Endothelial cell of umbilical vein (primary cell): ENCODE results near the gene RAP1GAP. TPM values are rescaled to one million over a fixed set of nuclear protein-coding genes. Genes with fewer than 3 reads are reported as not detected.

ENCODE experiments used
- BruUV-seq: library from RNA; stranded (reverse); fragments of 400-500 nt; replicated peaks from 2 replicates; lab custom pipeline; 2021; lab: Mats Ljungman, UMichigan
- CTCF ChIA-PET: fragments of 300-600, 350-600 bp; sonication (Branson Sonifier 250); formaldehyde crosslinking; loops from one replicate; lab custom pipeline; 2021; ENCODE audit warnings: antibody characterized with exemption, inconsistent platforms; lab: Charles Lee
- POLR2A ChIA-PET: fragments of 300-600, 350-600 bp; sonication (Branson Sonifier 250); formaldehyde crosslinking; loops from one replicate; lab custom pipeline; 2021; ENCODE audit warnings: antibody characterized with exemption, inconsistent platforms; lab: Charles Lee
- DNase-seq: peaks from one replicate; pipeline ENCODE4 v3.0.0-alpha.2; 2011; ENCODE audit warnings: low read depth, low spot score
- FAIRE-seq: peaks from 2 replicates; lab custom pipeline; 2011; peaks lifted over from hg19 to GRCh38; lab: Jason Lieb, UNC
- H2AFZ ChIP-seq: 2 replicates; pipeline ENCODE4 v1.6.0; 2012; ENCODE audit warnings: low read depth, low read length, control low read depth, inconsistent platforms
- H3K27ac ChIP-seq: 2 replicates; pipeline ENCODE4 v1.5.1; 2011; ENCODE audit warnings: low read depth, mild to moderate bottlenecking, control low read depth, low read length, moderate library complexity; ENCODE audit not compliant: insufficient read depth
- H3K27me3 ChIP-seq, 2 experiments: 2 replicates each; pipeline versions ENCODE4 v1.6.0 to v1.6.1; 2011; ENCODE audit warnings: low read length in 2 of 2, mixed read lengths in 1 of 2; ENCODE audit not compliant: control insufficient read depth in 2 of 2, insufficient read depth in 2 of 2
- H3K36me3 ChIP-seq, 2 experiments: 2 replicates in 1 of 2; 3 replicates in 1 of 2; pipeline ENCODE4 v1.5.1; 2011; ENCODE audit warnings: low read length in 2 of 2, mild to moderate bottlenecking in 1 of 2, moderate library complexity in 1 of 2; ENCODE audit not compliant: control insufficient read depth in 2 of 2, insufficient read depth in 2 of 2; ENCODE audit errors: extremely low read depth in 1 of 2
- H3K4me1 ChIP-seq: 3 replicates; pipeline ENCODE4 v1.5.1; 2011; ENCODE audit warnings: mild to moderate bottlenecking, low read length; ENCODE audit not compliant: control insufficient read depth, insufficient read depth; ENCODE audit errors: extremely low read depth
- H3K4me2 ChIP-seq: 2 replicates; pipeline ENCODE4 v1.6.1; 2011; ENCODE audit warnings: low read length, control low read depth, mixed read lengths; ENCODE audit not compliant: insufficient read depth
- H3K4me3 ChIP-seq, 3 experiments: fragments of 200-600 bp in 1 of 3; sonication (generic), shearing (Covaris generic) in 1 of 3; replicated peaks in 1 of 3; 2 replicates each; pipeline ENCODE4 v1.5.1; 2011 to 2016; ENCODE audit warnings: control low read depth in 3 of 3, low read length in 3 of 3, mild to moderate bottlenecking in 2 of 3, inconsistent platforms in 1 of 3, low read depth in 1 of 3, moderate library complexity in 1 of 3; ENCODE audit not compliant: insufficient read depth in 1 of 3
- H3K79me2 ChIP-seq: 2 replicates; pipeline ENCODE4 v1.6.0; 2012; ENCODE audit warnings: low read length, inconsistent platforms; ENCODE audit not compliant: control insufficient read depth, insufficient read depth
- H3K9ac ChIP-seq: replicated peaks from 2 replicates; pipeline ENCODE3; 2011; ENCODE audit warnings: low read length, control low read depth; ENCODE audit not compliant: insufficient read depth; ENCODE audit errors: extremely low read depth
- H3K9me1 ChIP-seq: replicated peaks from 3 replicates; pipeline ENCODE4 v1.6.0; 2011; ENCODE audit warnings: mild to moderate bottlenecking, low read length; ENCODE audit not compliant: control insufficient read depth, insufficient read depth; ENCODE audit errors: extremely low read depth
- H3K9me3 ChIP-seq: replicated peaks from 2 replicates; pipeline ENCODE4 v1.5.1; 2012; ENCODE audit warnings: low read length, inconsistent platforms; ENCODE audit not compliant: control insufficient read depth, insufficient read depth
- H4K20me1 ChIP-seq: replicated peaks from 2 replicates; pipeline ENCODE3; 2011; ENCODE audit warnings: mild to moderate bottlenecking, low read length; ENCODE audit not compliant: control insufficient read depth, insufficient read depth; ENCODE audit errors: extremely low read depth
- EZH2 ChIP-seq: IDR thresholded peaks from 2 replicates; pipeline ENCODE4 v1.6.1; 2012; ENCODE audit warnings: borderline replicate concordance, low read depth, mild to moderate bottlenecking, moderate library complexity, low read length, inconsistent platforms; ENCODE audit not compliant: severe bottlenecking
- GATA2 ChIP-seq: IDR thresholded peaks from 2 replicates; pipeline ENCODE4 v1.7.0; 2011; ENCODE audit warnings: low read depth, mild to moderate bottlenecking, moderate library complexity, mixed read lengths, low read length; ENCODE audit not compliant: insufficient read length, insufficient read depth
- MYC ChIP-seq: IDR thresholded peaks from one replicate; pipeline ENCODE4 v1.6.1; 2011; ENCODE audit warnings: mild to moderate bottlenecking, low read depth, low read length
- POLR2AphosphoS5 ChIP-seq: IDR thresholded peaks from 2 replicates; pipeline ENCODE4 v1.6.1; 2012; ENCODE audit warnings: low read depth, mild to moderate bottlenecking, control low read depth, low read length, moderate library complexity; ENCODE audit not compliant: insufficient read depth
- dilution Hi-C: fragments of 300-500 bp; cut with MboI; formaldehyde crosslinking; loops from one replicate; pipeline ENCODE4 v1.15.0; 2019; ENCODE audit warnings: low sequenced_read_pairs; ENCODE audit not compliant: extremely low pct_ligation_motif_present
- intact Hi-C: fragments of 100-400 bp; cut with micrococcal nuclease; formaldehyde crosslinking; loops from one replicate; pipeline ENCODE4 v1.10.0; 2022
- polyA plus RNA-seq, 4 experiments: library from polyadenylated mRNA; depleted of rRNA in 3 of 4; stranded (reverse) in 3 of 4; unstranded in 1 of 4; fragments of >200 nt; gene quantifications; 2 replicates each; pipeline versions ENCODE4 v1.2.1 to v1.2.3, GENCODE V29; 2011 to 2012; ENCODE audit warnings: missing spikeins in 1 of 4
- total RNA-seq: library from RNA; stranded (reverse); gene quantifications from 2 replicates; pipeline ENCODE4 v1.2.3, GENCODE V29; 2021

The RAP1GAP gene
- total and polyA plus RNA-seq, 2 donors (not counting 3 experiments of a cell fraction or from before 2014, with no cell fraction given), result 0.07 to 0.20 TPM

DNA sequence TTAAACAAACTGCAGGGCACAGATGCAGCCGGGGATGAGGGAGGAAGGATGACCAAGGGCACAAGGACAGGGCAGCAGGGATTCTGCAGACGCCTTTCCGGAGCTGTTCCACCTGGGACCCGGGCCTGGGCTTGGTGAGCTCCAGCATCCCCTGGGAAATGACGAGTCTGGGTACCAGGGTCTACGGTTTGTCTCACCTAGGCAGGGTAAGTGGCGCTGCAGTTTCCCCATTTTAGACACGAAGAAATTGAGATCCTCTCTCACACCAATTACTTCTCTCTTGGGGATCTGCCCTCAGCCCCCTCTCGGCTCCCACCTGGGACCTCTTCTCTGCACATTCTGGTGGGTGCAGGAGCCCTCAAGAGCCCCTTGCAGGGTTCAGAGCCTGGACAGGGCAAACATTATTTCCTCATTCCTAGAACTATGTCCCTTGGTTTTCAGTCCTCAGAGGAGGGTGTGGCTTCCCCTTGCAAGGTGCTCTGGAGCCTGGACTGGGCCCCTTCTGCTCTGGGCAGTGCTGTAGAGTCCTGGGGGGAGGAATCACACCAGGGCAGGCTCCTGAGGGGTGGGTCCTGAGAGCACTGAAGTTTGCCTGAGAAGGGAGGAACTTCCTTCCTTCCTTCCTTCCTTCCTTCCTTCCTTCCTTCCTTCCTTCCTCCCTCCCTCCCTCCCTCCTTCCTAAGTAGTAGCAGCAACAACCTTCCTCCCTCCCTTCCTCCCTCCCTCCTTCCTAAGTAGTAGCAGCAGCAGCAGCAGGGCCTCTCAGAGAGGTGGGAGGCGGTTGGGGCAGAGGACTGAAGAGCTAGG, 16.0 kb downstream of the RAP1GAP start:
- no peaks in the 10 kb centered on the region for H3K9me3 ChIP-seq
- H3K9ac ChIP-seq, result no peak overlapping the region
- no peak for TF ChIP-seq GATA2
- TF ChIP-seq POLR2AphosphoS5, result no peak
- no peak for TF ChIP-seq MYC
- TF ChIP-seq EZH2, result no peak
- peaks cover 3% of the 10 kb centered on the region for H3K4me1 ChIP-seq
- H2AFZ ChIP-seq, result no peak overlapping the region
- intact Hi-C loops (no loop called here), dilution Hi-C loops (no loop called here)
- no peak overlapping the region for H3K4me3 ChIP-seq
- ChIA-PET POLR2A (no interaction called here), CTCF (interaction anchor here (0.7 kb wide), 1 partner anchor 284 kb away, joined by 4 read pairs; no protein-coding TSS in a partner anchor)
- H4K20me1 ChIP-seq, result no peaks in the 10 kb centered on the region
- H3K4me2 ChIP-seq, result no peak overlapping the region
- no peak for FAIRE-seq
- no peaks in the 10 kb centered on the region for H3K9me1 ChIP-seq
- no peaks in the 10 kb centered on the region for H3K36me3 ChIP-seq
- H3K27ac ChIP-seq, result no peak overlapping the region
- H3K27me3 ChIP-seq, result peaks cover 16 to 22% of the 10 kb centered on the region in 2 experiments
- DNase-seq, result no peak
- no peaks in the 10 kb centered on the region for H3K79me2 ChIP-seq
- BruUV-seq, result no TSS peak
